Renal pelvis (tissue), 4 donors: ENCODE results near the gene ADAM30. TPM values are rescaled to one million over a fixed set of nuclear protein-coding genes. Genes with fewer than 3 reads are reported as not detected.

Experiments used
- DNase-seq: peaks from one replicate; pipeline ENCODE4 v3.0.0-alpha.2; 2013
- polyA plus RNA-seq, 3 donors: library from polyadenylated mRNA; unstranded; fragments of 120-200 nt; gene quantifications; one replicate each; pipeline ENCODE4 v1.2.1, GENCODE V29; 2013; ENCODE audit not compliant: insufficient read length in 3 of 3

ADAM30 gene
- polyA plus RNA-seq, 3 donors, result not detected

DNA sequence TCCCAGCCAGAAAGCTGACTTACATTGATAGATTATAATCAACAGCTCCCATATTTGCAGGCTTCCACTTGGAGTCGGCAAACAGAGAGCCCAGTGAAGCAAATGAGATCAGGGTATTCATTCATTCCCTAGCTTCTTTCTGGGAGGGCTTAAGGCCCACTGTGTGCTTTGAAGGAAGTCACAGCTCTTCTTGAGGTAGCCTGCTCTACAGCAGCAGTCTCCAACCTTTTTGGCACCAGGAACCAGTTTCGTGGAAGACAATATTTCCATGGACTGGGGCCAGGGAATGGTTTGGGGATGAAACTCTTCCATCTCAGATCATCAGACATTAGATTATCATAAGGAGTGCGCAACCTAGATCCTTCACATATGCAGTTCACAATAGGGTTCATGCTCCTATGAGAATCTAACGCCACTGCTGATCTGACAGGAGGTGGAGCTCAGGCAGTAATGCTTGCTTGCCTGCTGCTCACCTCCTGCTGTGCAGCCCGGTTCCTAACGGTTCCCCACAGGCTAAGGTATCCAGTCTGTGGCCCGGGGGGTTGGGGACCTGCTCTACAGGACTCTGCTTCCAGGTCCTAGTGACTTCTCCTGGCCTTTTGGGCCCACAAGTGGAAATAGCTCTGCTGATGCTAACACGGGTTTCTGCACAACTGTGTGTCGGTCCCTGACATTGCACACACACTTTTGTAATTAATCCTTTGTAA lies 13.7 kb upstream of the ADAM30 start:
- DNase-seq, result no peak

DNA sequence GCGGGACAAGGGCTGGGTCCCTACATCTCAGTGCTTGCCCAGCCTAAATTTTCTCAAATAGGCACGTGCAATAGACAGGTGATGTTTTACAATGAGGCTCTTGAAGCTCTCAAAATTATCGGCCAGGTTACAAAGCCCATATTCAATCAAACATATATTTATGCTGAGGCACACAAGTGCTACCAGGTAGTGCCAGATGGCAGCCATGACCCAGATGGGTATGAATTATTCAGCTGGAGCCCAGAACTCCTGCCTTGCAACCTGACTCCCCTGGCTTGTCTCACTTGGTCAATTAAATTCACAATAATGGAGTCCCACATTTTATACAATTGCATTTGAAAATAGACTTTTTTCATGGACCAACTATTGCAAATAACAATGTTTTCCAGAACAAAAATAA lies 12.3 kb upstream of the ADAM30 start:
- DNase-seq, result no peak

DNA sequence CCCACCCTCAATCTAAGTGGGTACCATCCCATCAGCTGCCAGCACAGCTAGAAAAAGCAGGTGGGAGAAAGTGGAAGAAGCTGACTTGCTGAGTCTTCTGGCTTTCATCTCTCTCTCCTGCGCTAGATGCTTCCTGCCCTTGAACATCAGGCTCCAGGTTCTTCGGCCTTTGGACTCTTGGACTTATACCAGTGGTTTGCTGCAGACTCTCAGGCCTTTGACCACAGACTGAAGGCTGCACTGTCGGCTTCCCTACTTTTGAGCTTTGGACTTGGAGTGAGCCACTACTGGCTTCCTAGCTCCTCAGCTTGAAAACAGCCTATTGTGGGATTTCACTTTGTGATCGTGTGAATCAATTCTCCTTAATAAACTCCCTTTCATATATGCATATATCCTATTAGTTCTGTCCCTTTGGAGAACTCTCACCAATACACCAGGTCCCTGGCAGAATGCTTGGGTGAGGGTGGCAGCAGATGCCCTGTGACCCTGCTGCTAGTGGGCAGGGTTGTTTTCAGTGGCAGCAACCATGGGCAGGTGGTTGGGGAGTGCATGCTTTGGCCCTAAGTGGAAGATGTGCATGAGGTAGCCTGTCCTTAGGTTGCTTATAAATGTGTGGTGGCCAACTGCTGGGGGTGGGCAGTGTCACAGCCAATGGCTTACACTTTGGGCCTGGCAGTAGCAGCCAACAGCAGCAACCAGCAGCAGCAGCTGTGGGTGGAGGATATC lies 10.8 kb upstream of the ADAM30 start:
- no peak for DNase-seq

DNA sequence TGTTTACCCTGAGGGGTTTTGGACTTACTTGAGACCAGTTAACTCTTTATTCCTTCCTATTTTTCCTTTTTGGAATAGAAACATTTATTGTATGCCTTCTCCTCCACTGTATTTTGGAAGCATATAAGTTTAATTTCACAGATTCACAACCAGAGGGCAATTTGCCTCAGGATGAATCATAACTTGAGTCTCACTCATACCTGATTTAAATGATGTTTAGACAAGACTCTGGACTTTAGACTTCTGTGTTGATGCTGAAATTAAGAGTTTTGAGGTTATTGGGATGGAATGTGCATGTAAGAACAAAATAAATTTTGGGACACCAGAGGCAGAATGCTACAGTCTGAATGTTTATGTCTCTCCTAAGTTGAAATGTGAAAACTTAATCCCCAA lies 7.1 kb upstream of the ADAM30 start:
- no peak for DNase-seq

DNA sequence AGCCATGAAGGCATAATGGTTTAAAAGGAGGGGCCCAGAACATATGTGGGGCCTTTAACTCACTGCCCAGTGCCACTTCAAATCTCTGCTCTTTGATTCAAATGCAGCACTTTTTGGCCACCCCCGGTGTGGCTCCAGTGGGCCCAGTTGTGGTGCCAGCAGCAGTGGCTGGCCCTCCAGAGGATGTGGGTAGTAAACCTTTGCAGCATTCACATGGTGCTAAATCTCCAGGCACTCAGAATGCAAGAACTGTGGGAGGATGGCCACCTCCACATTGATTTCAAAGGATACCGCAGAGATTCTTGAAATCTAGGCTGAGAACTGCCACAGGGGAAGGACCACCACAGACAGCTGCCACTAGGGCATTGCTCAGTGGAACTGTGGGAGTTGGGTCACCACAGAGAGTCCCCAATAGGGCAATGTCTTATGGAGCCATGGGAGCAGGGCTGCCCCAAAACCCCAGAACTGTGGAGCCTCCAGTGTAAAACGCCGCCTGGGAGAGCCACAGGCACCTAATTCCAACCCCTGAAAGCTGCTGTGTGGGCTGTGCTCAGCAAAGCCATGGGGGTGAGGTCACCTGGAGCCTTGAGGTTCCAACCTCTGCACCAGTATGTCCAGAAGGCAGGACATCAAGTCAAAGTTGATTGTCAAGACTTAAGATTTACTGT lies 6.6 kb upstream of the ADAM30 start:
- DNase-seq, result no peak

DNA sequence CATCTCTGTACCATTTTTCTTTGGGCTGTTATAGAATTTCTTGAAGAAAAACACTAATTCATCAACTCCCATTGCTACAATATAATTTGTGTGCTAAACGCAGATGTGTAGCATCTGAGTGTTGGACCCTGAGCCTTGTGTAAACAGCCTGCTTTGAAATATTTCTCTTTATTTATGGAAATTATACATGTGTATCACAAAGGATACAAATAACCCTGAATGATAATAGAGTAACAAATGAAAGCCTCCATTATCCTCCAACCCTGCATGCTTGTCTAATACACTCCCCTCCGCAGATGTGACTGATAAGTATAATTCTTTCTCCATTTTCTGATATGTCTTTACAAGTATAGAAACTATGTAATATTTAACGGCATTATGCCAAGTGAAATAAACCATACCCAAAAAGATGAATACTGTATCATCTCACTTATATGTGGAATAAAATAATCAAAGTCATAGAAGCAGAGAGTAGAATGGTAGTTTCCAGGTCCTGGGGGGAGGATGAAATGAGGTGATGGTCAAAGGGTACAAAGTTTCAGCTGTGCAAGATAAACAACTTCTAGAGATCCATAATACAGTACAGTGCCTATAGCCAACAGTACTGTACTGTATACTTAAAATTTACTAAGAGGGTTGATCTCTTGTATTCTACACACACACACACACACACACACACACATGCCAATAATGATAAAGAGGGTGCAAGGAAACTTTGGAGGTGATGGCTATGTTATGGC lies 2.8 kb upstream of the ADAM30 start:
- no peak for DNase-seq

DNA sequence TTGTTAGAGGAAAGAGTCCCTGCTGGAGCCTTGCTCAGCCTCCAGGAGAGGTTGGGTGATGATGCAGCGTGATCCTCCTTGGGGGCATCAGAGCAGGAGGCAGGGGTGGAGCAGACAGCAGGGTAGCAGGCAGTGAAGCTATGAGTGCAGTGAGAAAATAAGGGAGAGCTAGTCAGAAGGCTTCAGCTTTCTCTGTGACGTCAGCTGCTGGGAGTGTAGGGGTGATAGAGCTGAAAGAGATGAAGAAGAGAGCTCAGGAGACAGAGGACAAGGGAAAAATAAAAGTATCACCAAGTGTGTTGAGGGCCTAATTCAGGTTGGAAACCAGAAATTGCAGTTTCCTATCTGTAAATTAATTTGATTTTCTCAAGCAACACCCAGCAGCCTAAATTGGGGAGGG lies 2.2 kb upstream of the ADAM30 start:
- peak; percentile 11 for DNase-seq

DNA sequence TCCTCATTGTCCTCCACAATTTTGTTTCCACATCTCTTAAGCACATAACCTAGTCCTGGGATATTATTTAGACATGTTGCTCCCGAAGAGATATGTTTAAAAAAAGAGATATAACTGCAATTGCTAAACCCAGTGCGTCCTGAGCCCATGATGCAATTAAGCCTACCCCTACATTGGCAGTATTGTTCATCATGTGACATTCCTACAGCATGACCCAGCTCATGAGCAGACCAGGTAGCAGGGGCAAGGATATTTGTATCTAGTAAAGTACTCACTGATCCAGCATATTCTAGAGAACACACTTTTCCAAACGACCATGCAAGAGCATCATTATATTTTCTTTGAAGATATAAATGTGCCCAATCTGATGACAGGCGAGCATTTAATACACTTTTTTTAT lies 1.2 kb downstream of the ADAM30 start:
- DNase-seq, result no peak

DNA sequence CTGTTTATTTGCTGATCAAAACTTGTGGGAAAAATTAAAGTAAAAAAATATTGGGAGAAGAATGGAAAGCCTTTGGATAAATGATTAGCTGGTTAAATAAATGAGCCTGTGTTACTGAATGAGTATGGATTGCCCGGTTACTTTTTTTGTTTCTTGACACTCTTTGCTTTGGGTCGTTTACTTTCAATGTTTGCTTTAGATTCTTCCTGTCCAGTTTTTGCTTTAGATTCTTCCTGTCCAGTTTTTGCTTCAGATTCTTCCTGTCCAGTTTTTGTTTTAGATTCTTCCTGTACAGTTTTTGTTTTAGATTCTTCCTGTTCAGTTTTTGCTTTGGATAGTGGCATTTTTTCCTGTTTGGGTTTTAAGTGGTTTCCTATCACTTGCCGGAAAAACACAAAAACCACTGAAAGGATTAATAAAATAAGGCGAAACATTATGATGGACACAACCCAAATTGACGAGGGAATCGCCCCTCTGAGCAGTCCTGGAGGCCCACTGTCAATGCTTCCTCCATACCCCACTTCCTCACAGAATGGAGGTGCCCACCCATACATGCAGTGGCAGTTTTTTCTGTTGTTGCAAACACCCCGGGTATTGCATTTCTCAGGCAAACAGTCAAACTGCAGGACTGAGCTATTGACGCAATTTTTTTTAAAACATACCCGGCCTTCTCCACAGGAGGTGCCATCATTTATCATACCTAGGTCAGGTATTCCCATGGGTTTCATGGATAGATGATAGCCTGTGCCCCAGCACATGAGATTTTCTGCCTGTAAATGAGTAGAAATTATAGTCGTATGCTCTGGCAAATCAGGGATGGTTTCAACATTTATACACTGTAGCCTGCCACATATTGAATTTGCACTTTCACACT lies 2.3 kb downstream of the ADAM30 start:
- no peak for DNase-seq

DNA sequence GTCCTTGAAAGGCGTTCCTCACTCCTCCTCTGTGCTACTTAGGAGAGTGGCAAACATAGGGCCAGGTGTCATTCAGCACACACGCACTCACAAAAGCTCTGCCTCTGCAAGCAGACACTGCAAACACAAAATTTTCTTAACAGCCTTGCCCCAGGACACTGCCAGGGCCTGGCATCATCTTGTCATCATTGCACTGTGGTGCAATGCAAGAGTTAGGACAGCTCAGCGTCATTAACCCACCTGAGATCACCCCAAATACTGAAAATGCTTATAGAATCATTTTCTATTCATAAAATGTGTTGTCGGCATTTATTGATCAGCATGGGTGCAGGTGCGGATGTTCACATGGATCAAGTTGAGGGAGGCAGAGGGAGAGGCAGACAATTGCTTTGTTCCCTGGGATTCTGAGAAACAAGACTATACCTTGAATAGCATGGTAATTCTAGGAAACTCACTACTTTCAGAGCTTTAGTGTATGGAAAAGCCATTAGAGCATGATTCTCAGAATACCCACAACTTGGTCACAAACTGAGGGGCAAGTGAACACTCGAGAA lies 3.0 kb downstream of the ADAM30 start:
- no peak for DNase-seq

DNA sequence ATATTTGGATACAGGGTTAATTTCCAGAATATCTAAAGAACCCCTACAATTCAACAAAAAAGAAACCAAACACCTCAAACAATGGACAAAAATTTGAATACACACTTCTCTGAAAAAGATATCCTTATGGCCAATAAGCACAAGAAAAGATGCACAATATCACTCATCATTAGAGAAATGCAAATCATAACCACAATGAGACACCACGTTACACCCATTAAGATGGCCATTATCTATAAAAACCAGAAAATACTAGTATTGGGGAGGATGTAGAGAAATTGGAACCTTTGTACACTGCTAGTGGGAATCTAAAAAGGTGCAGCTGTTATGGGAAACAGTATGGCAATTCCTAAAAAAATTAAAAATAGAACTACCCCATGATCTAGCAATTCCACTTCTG lies 4.9 kb downstream of the ADAM30 start:
- no peak for DNase-seq

DNA sequence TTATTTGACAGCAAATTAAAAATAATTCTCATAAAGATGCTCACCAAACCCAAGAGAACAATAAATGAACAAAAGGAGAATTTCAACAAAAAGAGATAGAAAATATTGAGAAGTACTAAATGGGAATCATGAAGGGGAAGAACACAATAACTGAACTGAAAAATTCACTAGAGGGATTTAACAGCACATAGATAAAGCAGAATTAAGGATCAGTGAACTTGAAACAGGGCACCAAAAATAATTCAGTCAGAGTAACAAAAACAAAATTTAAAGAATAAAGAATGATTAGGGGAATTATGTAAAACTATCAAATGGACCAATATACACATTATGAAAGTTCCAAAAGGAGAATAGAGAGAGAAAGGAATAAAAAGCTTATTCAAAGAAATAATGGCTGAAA lies 7.8 kb downstream of the ADAM30 start:
- DNase-seq, result no peak

DNA sequence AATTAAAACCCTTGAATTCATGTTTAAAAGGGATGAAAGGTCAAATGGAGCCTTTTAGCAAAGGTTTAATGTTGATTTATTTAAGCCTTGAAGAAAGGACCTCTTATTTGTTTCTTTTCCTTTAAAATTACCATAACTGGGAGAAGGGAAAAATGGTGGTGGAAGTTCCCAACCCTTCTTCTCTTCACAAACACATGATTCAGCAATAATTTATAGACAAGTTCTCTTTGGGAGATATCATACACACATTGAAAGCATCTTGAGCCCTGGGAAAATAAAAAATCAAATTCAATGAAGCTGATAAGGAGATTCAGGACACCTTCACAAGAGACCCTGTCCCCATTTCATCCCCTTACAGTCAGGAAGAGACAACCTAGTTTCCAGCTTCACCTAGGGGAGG lies 8.9 kb downstream of the ADAM30 start:
- no peak for DNase-seq

DNA sequence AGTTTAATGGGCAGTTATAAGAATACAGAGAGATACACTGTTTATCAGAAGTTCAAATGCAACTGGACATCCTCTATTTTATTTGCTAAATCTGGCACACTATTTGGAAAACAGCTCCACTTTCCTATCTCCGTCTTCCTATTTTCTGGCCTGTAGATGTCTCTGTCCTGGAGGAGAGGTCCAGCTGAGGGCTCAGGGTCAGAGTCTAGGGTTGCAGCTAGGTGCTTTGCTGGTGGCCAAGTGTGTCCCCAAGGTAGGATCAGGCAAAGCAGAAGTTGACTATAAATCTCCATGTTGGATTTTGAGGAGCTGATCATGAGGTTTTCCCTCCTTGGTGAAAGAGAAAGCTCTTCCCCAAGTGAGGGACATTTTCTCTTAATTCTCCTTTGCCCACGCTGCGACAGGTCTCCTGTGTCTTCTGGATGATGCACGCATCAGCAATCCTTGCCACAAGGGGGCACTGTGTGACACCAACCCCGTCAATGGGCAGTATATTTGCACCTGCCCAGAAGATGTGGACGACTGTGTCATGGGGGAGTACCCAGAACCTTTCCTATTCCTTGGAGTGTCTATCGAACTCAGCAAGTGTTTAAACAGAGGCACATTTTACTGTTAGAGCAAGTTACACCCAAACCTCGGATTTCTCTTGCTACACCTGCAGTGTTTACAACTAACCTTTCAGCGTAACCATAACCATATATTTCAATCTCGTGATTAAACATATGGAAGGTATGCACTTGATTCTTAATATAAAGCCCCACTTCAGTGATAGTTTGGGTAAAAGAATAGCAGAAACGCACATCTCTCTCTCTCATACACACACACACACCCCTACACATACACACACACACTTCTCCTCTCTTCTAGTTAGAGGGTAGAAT lies 10.2 kb downstream of the ADAM30 start:
- no peak for DNase-seq

DNA sequence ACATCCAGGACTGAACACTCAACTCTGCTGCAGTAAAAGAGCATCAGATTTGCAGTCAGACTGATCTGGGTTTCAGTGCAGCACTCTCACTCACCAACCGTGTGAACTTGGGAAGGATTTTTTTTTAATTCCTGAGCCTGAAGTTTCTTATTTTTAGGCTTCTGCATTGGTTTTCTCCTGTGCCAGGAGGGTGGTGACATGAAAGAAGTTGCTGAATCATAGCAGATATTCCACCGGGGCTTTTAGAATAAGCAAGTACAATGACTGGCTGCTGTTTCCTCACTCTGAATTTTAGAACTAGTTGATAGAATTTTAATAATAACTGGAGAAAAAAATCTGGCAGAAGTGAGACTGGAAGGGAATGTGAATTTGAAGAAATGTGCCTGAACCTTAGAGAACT lies 11.6 kb downstream of the ADAM30 start:
- DNase-seq, result no peak

DNA sequence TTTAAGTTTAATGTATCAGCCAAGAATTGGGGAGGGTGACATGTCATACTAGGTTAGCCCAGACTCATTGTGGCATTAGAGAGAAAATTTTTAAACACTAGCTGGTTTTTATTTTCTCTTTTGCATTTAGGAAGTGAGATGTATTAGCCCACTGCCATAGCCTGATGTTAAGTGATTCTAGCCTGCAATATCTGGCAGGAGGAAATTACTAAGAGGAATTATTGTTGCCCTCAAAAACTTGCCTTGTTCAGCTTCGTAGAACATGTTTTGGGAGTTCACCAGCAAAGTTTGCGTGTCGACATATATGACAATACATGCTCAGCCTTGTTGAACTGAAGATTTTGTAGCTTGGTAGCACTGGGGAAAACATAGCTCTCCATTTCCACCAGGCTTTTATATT lies 12.5 kb downstream of the ADAM30 start:
- DNase-seq, result no peak

DNA sequence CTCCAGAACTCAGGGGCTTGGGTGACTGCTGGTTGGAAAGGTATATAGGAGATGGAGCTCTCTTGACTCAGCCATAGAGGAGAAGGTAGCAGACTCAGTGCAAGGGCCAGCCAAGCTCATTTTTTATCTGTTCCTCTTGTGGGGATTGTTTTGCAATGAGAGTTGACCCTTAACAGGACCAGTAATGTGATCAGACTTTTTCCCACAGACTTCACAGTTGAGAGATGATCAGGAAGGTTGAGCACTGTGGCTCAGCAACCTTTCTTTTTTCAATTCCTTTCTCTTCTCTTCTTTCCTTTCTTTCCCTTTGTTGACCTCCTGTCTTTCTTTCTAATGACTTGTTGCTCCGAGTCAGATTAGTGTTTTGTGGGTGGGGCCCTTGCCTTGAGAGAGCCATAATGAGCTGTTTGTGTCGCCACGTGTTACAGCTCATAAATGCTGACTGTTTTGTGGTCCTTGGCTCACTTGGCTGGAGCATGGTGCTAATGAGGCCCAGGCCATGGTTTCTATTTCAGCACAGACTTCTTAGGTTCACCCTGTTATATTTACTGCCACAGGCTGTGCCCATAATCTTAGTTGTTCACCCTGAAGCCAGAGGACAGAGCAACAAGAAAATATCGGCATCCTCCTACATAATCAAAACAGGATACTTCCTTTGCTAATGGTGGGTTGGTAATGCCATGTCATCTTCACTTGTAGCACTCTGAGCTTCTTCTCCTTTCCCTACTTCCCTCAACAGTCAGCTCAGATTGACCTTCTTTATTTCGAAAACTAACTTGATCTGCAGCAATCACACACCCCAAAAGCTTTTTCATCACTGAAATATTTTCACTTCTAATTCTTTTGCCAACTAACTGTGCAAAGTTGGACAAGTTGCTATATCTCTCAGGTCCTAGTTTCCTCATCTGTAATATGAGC lies 13.9 kb downstream of the ADAM30 start:
- no peak for DNase-seq

DNA sequence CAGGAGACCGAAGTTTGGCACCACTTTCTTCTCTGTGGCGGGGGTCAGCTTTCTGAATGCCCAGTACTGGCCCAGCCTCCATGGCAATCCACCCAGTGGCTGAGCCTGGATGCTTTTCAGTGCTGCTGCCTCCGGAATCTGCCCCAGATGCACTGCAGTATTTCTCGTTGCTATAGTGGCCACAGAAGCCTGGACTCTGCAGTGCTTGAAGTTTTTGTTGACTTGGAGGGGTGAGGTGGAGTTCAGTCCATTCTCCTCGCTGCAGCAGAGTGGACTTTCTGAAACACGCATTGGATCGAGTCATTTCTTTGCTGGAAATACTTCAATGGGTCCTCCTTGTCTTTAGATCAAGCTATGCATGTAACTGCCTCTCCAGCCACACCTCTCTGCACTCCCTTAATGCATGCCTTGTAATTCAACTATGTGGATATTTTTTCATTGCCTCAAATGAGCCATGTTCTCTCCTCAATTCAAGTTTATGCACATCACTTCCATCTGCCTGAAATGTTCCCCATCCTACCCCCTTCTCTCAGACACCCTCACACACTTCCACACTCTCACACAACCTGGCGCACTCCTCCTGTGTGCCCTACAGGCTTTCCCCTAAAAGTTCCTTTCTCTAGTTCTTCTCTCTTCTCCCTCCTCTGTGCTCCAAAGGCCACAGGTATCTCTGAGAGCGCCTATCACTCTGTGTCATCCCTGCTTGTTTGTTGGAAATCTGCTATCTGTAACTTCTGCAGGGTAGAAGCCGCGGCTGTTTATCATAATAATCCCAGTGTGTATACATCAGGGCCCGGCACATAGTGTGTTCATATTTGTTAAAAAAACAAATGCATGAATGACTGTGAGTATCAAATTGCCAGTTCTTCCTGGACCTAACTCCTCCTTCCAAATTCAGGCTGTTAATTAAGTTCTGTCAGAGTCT lies 16.5 kb downstream of the ADAM30 start:
- DNase-seq, result no peak
